RWPE2 (cell line): ENCODE measurements around the gene SLC66A2.
A peak's percentile ranks its signal among the peaks of the same experiment; 100 is the strongest.

Source experiments
- ATAC-seq: fragments of 200-7000 bp; cut with Tn5 transposase; 3 replicates; pipeline ENCODE4 v1.9.1; 2021; ENCODE audit warnings: low read depth
- DNase-seq: peaks from one replicate; pipeline ENCODE4 v3.0.0-alpha.2; 2020; ENCODE audit warnings: low spot score
- H3K27ac ChIP-seq: fragments of 450-650 bp; 2 replicates; pipeline ENCODE4 v1.5.1; 2017; ENCODE audit warnings: mild to moderate bottlenecking; ENCODE audit not compliant: poor library complexity, severe bottlenecking
- H3K27me3 ChIP-seq: fragments of 250-450 bp; sonication (Bioruptor Pico); 2 replicates; pipeline ENCODE4 v1.5.1; 2021; ENCODE audit warnings: mild to moderate bottlenecking, moderate library complexity; ENCODE audit not compliant: insufficient read depth, poor library complexity, severe bottlenecking
- H3K36me3 ChIP-seq: fragments of 250-450 bp; sonication (Bioruptor Pico); 2 replicates; pipeline ENCODE4 v1.5.1; 2020; ENCODE audit warnings: low read depth, mild to moderate bottlenecking, moderate library complexity
- H3K4me1 ChIP-seq: fragments of 250-450 bp; sonication (Bioruptor Pico); 2 replicates; pipeline ENCODE4 v1.5.1; 2021; ENCODE audit warnings: mild to moderate bottlenecking, moderate library complexity; ENCODE audit not compliant: insufficient read depth, poor library complexity, severe bottlenecking
- H3K4me3 ChIP-seq: fragments of 250-450 bp; sonication (Bioruptor Pico); 2 replicates; pipeline ENCODE4 v1.5.1; 2021; ENCODE audit warnings: mild to moderate bottlenecking, moderate library complexity; ENCODE audit not compliant: severe bottlenecking
- H3K9me3 ChIP-seq: fragments of 250-450 bp; sonication (Bioruptor Pico); 2 replicates; pipeline ENCODE4 v1.5.1; 2021; ENCODE audit warnings: mild to moderate bottlenecking, moderate library complexity; ENCODE audit not compliant: severe bottlenecking
- TF ChIP-seq, protein P1 (sequence below): fragments of 450-650 bp; IDR thresholded peaks from one replicate; pipeline ENCODE4 v1.5.1; 2017; ENCODE audit warnings: mild to moderate bottlenecking, moderate library complexity; ENCODE audit not compliant: poor library complexity, severe bottlenecking

The SLC66A2 gene

GRCh38 chr18:79930020-79930642 lies 21.3 kb downstream of the SLC66A2 start:
- Histone ChIP-seq H3K36me3 (peaks cover 26% of the 10 kb centered on the region), H3K27ac (no peak overlapping the region), H3K27me3 (no peaks in the 10 kb centered on the region), H3K9me3 (peaks cover 27% of the 10 kb centered on the region), H3K4me1 (no peaks in the 10 kb centered on the region), H3K4me3 (no peak overlapping the region)
- TF ChIP-seq, protein P1, sequence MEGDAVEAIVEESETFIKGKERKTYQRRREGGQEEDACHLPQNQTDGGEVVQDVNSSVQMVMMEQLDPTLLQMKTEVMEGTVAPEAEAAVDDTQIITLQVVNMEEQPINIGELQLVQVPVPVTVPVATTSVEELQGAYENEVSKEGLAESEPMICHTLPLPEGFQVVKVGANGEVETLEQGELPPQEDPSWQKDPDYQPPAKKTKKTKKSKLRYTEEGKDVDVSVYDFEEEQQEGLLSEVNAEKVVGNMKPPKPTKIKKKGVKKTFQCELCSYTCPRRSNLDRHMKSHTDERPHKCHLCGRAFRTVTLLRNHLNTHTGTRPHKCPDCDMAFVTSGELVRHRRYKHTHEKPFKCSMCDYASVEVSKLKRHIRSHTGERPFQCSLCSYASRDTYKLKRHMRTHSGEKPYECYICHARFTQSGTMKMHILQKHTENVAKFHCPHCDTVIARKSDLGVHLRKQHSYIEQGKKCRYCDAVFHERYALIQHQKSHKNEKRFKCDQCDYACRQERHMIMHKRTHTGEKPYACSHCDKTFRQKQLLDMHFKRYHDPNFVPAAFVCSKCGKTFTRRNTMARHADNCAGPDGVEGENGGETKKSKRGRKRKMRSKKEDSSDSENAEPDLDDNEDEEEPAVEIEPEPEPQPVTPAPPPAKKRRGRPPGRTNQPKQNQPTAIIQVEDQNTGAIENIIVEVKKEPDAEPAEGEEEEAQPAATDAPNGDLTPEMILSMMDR, result no peak
- DNase-seq (no peak), ATAC-seq (no peak)

DNA sequence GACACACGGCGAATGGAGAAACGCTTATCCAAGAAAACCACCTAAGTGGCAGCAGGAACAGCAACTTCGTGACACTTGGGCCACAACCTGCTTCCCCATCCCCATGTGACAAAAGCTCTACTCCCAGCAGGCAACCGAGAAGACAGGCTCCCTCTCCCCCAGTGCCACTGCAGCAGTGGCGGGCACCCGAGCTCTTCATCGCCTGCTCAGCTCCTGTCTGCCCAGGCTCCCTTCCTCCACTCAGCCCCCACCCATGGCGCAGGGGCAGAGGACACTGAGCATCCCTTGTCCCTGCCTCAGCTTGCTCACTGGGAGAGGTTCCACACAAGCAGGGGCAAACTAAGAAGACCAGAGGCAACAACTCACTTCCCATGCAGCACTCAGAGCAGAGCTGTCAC lies 22.9 kb downstream of the SLC66A2 start:
- H3K27ac ChIP-seq, result no peak overlapping the region
- no peak for ATAC-seq
- TF ChIP-seq, protein P1, result no peak
- peaks cover 27% of the 10 kb centered on the region for H3K9me3 ChIP-seq
- DNase-seq, result no peak
- H3K4me3 ChIP-seq, result no peak overlapping the region
- H3K36me3 ChIP-seq, result peaks cover 32% of the 10 kb centered on the region
- H3K27me3 ChIP-seq, result no peaks in the 10 kb centered on the region
- H3K4me1 ChIP-seq, result no peaks in the 10 kb centered on the region

DNA sequence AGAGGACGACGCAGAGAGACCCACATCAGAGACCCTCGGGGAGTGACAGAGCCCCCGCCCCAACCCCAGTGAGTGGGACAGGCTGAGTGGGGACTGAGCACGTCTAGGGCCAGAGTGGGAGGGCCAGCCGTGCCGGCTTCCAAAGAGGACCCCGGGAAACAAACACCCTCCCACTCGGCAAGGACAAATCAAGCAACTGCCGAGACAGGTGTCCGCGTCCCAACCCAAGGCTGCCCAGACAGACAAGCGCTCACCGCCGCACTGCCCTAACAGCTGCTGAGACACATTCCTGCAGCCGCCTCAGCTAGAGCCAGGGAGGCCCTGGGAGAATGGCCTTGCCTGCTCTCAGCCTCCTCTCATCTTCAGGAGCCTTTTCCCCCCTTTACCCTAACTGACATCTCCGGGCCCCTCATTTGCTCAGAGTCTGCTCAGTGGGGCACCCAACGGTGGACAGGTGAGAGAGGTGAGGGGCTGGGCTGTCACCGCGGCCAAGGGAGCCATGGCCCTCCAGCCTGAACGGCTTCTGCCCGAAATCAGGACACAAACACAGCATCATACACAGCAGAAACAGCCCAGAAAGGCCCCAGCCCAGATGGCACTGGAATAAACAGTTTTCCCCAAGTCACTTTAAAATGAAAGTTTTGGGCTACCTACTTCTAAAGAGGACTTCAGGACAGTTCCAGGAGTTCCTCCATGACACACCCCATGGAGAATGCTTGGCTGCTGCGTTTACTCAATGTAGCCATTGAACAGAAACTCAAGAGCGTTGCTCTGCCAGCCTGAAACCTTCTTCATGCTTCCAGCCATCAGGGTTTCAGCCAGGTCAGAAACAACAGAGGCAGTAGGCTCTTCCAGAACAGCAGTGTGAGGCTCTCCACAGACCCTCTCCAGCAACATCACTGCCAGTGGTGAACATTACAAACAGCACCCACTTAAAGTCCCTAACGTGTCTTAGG lies 23.6 kb downstream of the SLC66A2 start:
- H3K36me3 ChIP-seq, result peaks cover 27% of the 10 kb centered on the region
- no peaks in the 10 kb centered on the region for H3K4me1 ChIP-seq
- H3K4me3 ChIP-seq, result no peak overlapping the region

GRCh38 chr18:79926715-79927606 lies 24.5 kb downstream of the SLC66A2 start:
- H3K4me3 ChIP-seq, result no peak overlapping the region
- DNase-seq (no peak), ATAC-seq (no peak)
- peaks cover 27% of the 10 kb centered on the region for H3K36me3 ChIP-seq
- no peaks in the 10 kb centered on the region for H3K27me3 ChIP-seq
- H3K27ac ChIP-seq, result no peak overlapping the region
- TF ChIP-seq, protein P1, result no peak
- H3K4me1 ChIP-seq, result no peaks in the 10 kb centered on the region
- H3K9me3 ChIP-seq, result peaks cover 15% of the 10 kb centered on the region

More for the DNA sequence above, 23.6 kb downstream of the SLC66A2 start:
- H3K27me3 ChIP-seq, result no peaks in the 10 kb centered on the region
- DNase-seq, result peak; percentile 58
- no peak for ATAC-seq
- TF ChIP-seq, protein P1, result no peak
- H3K9me3 ChIP-seq, result peaks cover 22% of the 10 kb centered on the region
- H3K27ac ChIP-seq, result no peak overlapping the region
